Ishikawa (cell line): ENCODE measurements around the gene ZSCAN16.
"Not testable (repeated sequence)": the region's sequence is repeated elsewhere in the genome, so short reads cannot be mapped to it uniquely, and the experiment has no call there.

Experiments
- CEBPB ChIP-seq: IDR thresholded peaks from 2 replicates; pipeline ENCODE4 v1.6.1; 2012
- CREB1 ChIP-seq: IDR thresholded peaks from 2 replicates; pipeline ENCODE4 v1.6.1; 2012; ENCODE audit warnings: low read depth
- EGR1 ChIP-seq: IDR thresholded peaks from 2 replicates; pipeline ENCODE4 v1.6.1; 2012
- FOXM1 ChIP-seq: IDR thresholded peaks from 2 replicates; pipeline ENCODE4 v1.6.1; 2012; ENCODE audit warnings: low read depth, borderline replicate concordance
- MAX ChIP-seq: IDR thresholded peaks from 2 replicates; pipeline ENCODE4 v1.6.1; 2012
- RAD21 ChIP-seq: IDR thresholded peaks from 2 replicates; pipeline ENCODE4 v1.6.1; 2012; ENCODE audit warnings: low read depth
- REST ChIP-seq: IDR thresholded peaks from 2 replicates; pipeline ENCODE4 v1.6.1; 2012; ENCODE audit warnings: low read depth, mild to moderate bottlenecking
- TAF1 ChIP-seq: IDR thresholded peaks from 2 replicates; pipeline ENCODE4 v1.6.1; 2012; ENCODE audit warnings: low read depth, mild to moderate bottlenecking
- TCF12 ChIP-seq: IDR thresholded peaks from 2 replicates; pipeline ENCODE4 v1.6.1; 2012; ENCODE audit warnings: low read depth
- USF1 ChIP-seq: IDR thresholded peaks from 2 replicates; pipeline ENCODE4 v1.6.1; 2012

DNA sequence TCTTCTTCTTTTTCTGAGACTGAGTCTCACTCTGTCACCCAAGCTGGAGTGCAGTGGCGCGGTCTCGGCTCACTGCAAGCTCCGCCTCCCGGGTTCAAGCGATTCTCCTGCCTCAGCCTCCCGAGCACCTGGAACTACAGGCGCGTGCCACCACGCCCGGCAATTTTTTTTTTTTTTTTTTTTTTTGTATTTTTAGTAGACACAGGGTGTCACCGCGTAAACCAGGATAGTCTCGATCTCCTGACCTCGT is 44.1 kb upstream of the ZSCAN16 start, which contains the start of gene ZNF165:
- not testable (repeated sequence) for TF ChIP-seq USF1, FOXM1, EGR1, RAD21, TCF12, REST, CEBPB, MAX, TAF1, CREB1
